Measurements from ENCODE around the gene VPS8.

VPS8 gene

DNA sequence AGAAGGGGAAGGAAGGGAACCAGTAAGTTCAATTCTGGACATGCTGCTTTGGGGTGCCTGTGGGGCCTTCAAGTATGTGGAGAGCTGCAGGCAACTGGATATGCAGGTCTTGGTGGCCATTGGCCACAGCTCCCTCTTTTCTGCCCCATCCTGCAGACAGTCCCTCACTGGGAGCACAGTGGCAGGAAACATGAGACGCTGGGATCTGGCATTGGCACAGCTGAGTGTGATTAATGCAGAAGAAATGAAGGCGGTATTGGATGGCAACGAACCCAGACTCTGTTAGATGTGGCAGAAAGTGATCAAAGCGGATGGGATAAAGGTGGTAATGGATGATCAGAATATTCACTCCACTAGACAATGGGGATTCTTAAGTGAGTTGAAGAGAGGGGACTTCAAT, 23.2 kb upstream of the VPS8 start:
- no peak for TF ChIP-seq POLR2AphosphoS5 (IDR thresholded peaks at IDR 0.05; ENCODE audit: low read depth)
- no peak for TF ChIP-seq CTCF (IDR thresholded peaks at IDR 0.05; ENCODE audit: insufficient read depth, low read length)
- TF ChIP-seq, protein P1, sequence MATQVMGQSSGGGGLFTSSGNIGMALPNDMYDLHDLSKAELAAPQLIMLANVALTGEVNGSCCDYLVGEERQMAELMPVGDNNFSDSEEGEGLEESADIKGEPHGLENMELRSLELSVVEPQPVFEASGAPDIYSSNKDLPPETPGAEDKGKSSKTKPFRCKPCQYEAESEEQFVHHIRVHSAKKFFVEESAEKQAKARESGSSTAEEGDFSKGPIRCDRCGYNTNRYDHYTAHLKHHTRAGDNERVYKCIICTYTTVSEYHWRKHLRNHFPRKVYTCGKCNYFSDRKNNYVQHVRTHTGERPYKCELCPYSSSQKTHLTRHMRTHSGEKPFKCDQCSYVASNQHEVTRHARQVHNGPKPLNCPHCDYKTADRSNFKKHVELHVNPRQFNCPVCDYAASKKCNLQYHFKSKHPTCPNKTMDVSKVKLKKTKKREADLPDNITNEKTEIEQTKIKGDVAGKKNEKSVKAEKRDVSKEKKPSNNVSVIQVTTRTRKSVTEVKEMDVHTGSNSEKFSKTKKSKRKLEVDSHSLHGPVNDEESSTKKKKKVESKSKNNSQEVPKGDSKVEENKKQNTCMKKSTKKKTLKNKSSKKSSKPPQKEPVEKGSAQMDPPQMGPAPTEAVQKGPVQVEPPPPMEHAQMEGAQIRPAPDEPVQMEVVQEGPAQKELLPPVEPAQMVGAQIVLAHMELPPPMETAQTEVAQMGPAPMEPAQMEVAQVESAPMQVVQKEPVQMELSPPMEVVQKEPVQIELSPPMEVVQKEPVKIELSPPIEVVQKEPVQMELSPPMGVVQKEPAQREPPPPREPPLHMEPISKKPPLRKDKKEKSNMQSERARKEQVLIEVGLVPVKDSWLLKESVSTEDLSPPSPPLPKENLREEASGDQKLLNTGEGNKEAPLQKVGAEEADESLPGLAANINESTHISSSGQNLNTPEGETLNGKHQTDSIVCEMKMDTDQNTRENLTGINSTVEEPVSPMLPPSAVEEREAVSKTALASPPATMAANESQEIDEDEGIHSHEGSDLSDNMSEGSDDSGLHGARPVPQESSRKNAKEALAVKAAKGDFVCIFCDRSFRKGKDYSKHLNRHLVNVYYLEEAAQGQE (IDR thresholded peaks at IDR 0.05; ENCODE audit: insufficient replicate concordance, low read depth) = no peak
- TF ChIP-seq SPI1 (IDR thresholded peaks at IDR 0.05; ENCODE audit: borderline replicate concordance, low read depth) = no peak
- TF ChIP-seq GABPA (IDR thresholded peaks at IDR 0.05; ENCODE audit: low read depth) = no peak
- DNase-seq (ENCODE audit: low read depth in 1 of 2, low spot score in 1 of 2) = no peak
- Histone ChIP-seq H3K4me3 (replicated peaks; ENCODE audit: insufficient read depth, low read length) (no peak overlapping the region), H3K27me3 (ENCODE audit: insufficient read depth, poor library complexity, severe bottlenecking) (no peaks in the 10 kb centered on the region), H3K27ac (replicated peaks) (no peak overlapping the region)

DNA sequence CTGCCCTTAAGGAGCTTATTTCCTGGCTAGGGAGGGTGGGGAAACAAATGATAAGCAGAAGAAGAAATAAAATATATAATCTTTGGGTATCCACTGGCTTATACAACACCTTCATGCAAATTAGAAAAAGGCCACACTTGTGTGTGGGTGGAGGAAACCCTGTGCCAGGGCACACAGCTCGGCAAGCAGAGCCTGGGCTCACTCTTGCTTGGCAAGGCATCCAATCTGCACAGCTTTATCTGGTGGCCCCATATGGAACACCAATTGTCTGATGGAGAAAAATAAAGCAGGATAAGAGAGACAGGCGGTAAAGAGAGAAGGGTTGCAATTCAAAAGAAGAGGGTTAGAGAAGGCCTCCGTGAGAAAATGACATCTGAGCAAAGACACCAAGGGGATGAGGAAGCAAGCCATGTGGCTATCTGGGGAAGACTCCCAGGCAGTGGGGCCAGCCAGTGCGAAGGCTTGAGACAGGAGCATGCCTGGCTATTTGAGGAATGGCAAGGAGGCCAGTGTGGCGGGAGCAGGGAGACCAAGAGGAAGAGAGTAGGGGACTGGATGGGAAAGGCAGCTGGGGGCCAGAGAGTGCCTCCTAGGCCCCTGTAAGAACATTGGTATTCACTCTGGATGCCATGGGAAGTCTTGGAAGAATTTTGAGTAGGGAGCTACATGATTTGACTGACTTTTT, 22.5 kb upstream of the VPS8 start:
- no peak for TF ChIP-seq CTCF (IDR thresholded peaks at IDR 0.05; ENCODE audit: insufficient read depth, low read length)
- TF ChIP-seq, protein P1 (IDR thresholded peaks at IDR 0.05; ENCODE audit: insufficient replicate concordance, low read depth) = no peak
- no peak for DNase-seq (ENCODE audit: low read depth in 1 of 2, low spot score in 1 of 2)
- Histone ChIP-seq H3K4me3 (replicated peaks; ENCODE audit: insufficient read depth, low read length) (no peak overlapping the region), H3K27me3 (ENCODE audit: insufficient read depth, poor library complexity, severe bottlenecking) (no peaks in the 10 kb centered on the region), H3K27ac (replicated peaks) (no peak overlapping the region)

GRCh38 chr3:184791171-184791570, 20.8 kb upstream of the VPS8 start:
- Histone ChIP-seq H3K27ac (replicated peaks) (no peak overlapping the region), H3K4me3 (replicated peaks; ENCODE audit: insufficient read depth, low read length) (no peak overlapping the region), H3K27me3 (ENCODE audit: insufficient read depth, poor library complexity, severe bottlenecking) (no peaks in the 10 kb centered on the region)
- no peak for TF ChIP-seq POLR2AphosphoS5 (IDR thresholded peaks at IDR 0.05; ENCODE audit: low read depth)
- TF ChIP-seq, protein P1 (IDR thresholded peaks at IDR 0.05; ENCODE audit: insufficient replicate concordance, low read depth) = no peak
- TF ChIP-seq GABPA (IDR thresholded peaks at IDR 0.05; ENCODE audit: low read depth) = no peak
- TF ChIP-seq CTCF (IDR thresholded peaks at IDR 0.05; ENCODE audit: insufficient read depth, low read length) = no peak
- TF ChIP-seq SPI1 (IDR thresholded peaks at IDR 0.05; ENCODE audit: borderline replicate concordance, low read depth) = no peak
- DNase-seq (ENCODE audit: low read depth in 1 of 2, low spot score in 1 of 2) = no peak
